SU-DHL-6 (cell line): ENCODE measurements around the gene PACS1.

Experiments
- EZH2phosphoT487 ChIP-seq: fragments of 200-600 bp; sonication (generic), shearing (Covaris generic); conservative IDR thresholded peaks from 2 replicates; pipeline ENCODE4 v1.6.1; 2018; ENCODE audit warnings: mild to moderate bottlenecking, antibody characterized with exemption, low read length, moderate library complexity, mixed read lengths
- TF ChIP-seq, protein P1 (sequence below): fragments of 200-600 bp; sonication (generic); IDR thresholded peaks from one replicate; pipeline ENCODE4 v1.5.1; 2017; ENCODE audit warnings: antibody characterized with exemption, mild to moderate bottlenecking, low read length, moderate library complexity; ENCODE audit not compliant: insufficient read depth, poor library complexity, severe bottlenecking

DNA sequence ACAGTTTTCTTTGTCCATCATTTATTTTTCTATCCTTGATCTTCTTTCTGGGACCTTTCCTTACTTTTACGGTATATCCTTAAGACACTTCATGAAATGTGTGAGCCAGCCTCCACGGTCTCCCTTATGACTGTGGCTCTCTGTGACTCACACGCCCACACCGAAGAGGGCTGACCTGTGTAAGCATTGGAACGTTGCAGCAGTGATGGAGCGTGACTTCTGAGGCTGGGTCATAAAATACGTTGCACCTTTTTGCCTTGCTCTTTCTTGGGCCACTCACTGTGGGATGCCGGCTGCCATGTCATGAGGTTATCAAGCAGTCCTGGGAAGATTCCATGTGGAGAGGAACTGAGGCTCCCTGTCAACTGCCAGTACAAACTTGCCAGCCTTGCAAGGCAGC, 102.1 kb downstream of the PACS1 start:
- TF ChIP-seq, protein P1, sequence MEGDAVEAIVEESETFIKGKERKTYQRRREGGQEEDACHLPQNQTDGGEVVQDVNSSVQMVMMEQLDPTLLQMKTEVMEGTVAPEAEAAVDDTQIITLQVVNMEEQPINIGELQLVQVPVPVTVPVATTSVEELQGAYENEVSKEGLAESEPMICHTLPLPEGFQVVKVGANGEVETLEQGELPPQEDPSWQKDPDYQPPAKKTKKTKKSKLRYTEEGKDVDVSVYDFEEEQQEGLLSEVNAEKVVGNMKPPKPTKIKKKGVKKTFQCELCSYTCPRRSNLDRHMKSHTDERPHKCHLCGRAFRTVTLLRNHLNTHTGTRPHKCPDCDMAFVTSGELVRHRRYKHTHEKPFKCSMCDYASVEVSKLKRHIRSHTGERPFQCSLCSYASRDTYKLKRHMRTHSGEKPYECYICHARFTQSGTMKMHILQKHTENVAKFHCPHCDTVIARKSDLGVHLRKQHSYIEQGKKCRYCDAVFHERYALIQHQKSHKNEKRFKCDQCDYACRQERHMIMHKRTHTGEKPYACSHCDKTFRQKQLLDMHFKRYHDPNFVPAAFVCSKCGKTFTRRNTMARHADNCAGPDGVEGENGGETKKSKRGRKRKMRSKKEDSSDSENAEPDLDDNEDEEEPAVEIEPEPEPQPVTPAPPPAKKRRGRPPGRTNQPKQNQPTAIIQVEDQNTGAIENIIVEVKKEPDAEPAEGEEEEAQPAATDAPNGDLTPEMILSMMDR: no peak
- no peak for TF ChIP-seq EZH2phosphoT487
